HL-60 (cell line): ENCODE data around the gene ZNF277.

ENCODE experiments used
- GABPA ChIP-seq: IDR thresholded peaks from 2 replicates; pipeline ENCODE4 v1.6.1; 2012; ENCODE audit warnings: low read depth
- SPI1 ChIP-seq: IDR thresholded peaks from 2 replicates; pipeline ENCODE4 v1.6.1; 2012; ENCODE audit warnings: low read depth, mild to moderate bottlenecking, borderline replicate concordance
- TF ChIP-seq, protein P1 (sequence below): IDR thresholded peaks from one replicate; pipeline ENCODE4 v1.5.1; 2011; ENCODE audit warnings: low read length, control low read depth, inconsistent platforms; ENCODE audit not compliant: insufficient read depth
- TF ChIP-seq, protein P2 (sequence below): IDR thresholded peaks from 2 replicates; pipeline ENCODE4 v1.6.1; 2012; ENCODE audit warnings: low read depth; ENCODE audit not compliant: insufficient replicate concordance

DNA sequence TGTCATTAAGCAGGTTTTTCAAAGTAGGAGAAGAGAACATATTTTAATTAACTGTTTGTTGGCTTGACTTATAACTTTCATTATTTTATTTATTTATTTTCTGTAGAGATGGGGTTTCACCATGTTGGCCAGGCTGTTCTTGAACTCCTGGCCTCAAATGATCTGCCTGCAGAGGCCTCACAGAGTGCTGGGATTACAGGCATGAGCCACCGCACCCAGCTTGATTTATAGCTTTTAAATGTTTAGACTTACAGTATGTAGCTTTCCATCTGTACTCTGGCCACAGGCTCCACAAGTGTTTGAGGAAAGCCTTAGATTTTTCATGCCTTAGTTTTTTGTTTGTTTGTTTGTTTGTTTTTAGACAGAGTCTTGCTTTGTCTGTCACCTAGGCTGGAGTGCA is 171.1 kb downstream of the ZNF277 start:
- TF ChIP-seq, protein P1, sequence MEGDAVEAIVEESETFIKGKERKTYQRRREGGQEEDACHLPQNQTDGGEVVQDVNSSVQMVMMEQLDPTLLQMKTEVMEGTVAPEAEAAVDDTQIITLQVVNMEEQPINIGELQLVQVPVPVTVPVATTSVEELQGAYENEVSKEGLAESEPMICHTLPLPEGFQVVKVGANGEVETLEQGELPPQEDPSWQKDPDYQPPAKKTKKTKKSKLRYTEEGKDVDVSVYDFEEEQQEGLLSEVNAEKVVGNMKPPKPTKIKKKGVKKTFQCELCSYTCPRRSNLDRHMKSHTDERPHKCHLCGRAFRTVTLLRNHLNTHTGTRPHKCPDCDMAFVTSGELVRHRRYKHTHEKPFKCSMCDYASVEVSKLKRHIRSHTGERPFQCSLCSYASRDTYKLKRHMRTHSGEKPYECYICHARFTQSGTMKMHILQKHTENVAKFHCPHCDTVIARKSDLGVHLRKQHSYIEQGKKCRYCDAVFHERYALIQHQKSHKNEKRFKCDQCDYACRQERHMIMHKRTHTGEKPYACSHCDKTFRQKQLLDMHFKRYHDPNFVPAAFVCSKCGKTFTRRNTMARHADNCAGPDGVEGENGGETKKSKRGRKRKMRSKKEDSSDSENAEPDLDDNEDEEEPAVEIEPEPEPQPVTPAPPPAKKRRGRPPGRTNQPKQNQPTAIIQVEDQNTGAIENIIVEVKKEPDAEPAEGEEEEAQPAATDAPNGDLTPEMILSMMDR: no peak
- TF ChIP-seq, protein P2, sequence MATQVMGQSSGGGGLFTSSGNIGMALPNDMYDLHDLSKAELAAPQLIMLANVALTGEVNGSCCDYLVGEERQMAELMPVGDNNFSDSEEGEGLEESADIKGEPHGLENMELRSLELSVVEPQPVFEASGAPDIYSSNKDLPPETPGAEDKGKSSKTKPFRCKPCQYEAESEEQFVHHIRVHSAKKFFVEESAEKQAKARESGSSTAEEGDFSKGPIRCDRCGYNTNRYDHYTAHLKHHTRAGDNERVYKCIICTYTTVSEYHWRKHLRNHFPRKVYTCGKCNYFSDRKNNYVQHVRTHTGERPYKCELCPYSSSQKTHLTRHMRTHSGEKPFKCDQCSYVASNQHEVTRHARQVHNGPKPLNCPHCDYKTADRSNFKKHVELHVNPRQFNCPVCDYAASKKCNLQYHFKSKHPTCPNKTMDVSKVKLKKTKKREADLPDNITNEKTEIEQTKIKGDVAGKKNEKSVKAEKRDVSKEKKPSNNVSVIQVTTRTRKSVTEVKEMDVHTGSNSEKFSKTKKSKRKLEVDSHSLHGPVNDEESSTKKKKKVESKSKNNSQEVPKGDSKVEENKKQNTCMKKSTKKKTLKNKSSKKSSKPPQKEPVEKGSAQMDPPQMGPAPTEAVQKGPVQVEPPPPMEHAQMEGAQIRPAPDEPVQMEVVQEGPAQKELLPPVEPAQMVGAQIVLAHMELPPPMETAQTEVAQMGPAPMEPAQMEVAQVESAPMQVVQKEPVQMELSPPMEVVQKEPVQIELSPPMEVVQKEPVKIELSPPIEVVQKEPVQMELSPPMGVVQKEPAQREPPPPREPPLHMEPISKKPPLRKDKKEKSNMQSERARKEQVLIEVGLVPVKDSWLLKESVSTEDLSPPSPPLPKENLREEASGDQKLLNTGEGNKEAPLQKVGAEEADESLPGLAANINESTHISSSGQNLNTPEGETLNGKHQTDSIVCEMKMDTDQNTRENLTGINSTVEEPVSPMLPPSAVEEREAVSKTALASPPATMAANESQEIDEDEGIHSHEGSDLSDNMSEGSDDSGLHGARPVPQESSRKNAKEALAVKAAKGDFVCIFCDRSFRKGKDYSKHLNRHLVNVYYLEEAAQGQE: no peak
- no peak for TF ChIP-seq SPI1
- no peak for TF ChIP-seq GABPA
